Inflammatory macrophage treated with lipopolysaccharide for 1 hour (primary cell): ENCODE measurements around the gene ANKS1B.
"Not testable (repeated sequence)": the region's sequence is repeated elsewhere in the genome, so short reads cannot be mapped to it uniquely, and the experiment has no call there.

Experiments
- DNase-seq, 2 donors: peaks; one replicate each; pipeline ENCODE4 v3.0.0-alpha.2; 2020 to 2022

The ANKS1B gene

GRCh38 chr12:99035803-99036202 is 948.9 kb downstream of the ANKS1B start:
- no peak for DNase-seq

- not testable (repeated sequence) for DNase-seq
Observed at GRCh38 chr12:99034201-99034600, 950.5 kb downstream of the ANKS1B start.

GRCh38 chr12:99029511-99030271 is 955.0 kb downstream of the ANKS1B start:
- DNase-seq: no peak

DNA sequence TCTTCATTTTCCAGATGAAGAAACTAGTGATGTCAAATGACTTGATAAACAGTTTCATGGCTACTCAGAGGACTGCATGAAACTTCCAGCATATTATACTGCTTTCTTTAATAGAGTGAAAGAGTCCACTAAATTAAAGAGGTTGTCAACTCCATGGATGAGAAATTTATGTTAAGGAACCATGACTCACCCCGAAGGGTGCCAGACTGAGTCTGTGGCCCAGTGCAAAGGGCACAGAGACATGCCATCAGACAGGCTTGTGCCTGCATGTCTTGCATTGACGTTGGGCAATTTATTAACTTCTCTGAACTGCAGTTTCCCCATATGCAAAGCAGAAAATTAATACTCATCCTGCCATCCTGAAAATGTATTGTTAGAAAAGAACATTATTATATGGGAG is 957.3 kb downstream of the ANKS1B start:
- no peak for DNase-seq

- DNase-seq: no peak
Observed at GRCh38 chr12:99027055-99027393, 957.7 kb downstream of the ANKS1B start.

- no peak for DNase-seq
Observed at GRCh38 chr12:99026332-99027054, 958.2 kb downstream of the ANKS1B start.

DNA sequence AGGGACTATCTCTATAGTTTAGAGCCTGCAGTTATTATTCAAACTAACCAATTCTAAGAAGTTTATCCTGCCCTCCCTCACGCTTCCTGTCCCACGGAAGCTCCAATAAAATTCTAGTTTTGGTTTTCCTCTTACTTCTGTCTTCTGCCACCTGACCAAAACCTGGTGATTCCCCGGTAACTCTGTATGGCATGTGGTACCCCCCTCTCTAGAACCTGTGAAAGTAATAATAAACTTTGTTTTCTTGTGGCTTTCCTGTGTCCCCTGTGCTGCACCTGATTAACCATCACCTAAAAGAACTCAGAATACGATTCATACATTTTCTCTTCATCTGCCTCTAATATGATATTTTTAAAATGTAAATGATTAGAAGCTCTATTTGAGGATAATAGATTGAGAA is 959.9 kb downstream of the ANKS1B start:
- DNase-seq: no peak

GRCh38 chr12:99024191-99024590 is 960.5 kb downstream of the ANKS1B start:
- DNase-seq: no peak

DNA sequence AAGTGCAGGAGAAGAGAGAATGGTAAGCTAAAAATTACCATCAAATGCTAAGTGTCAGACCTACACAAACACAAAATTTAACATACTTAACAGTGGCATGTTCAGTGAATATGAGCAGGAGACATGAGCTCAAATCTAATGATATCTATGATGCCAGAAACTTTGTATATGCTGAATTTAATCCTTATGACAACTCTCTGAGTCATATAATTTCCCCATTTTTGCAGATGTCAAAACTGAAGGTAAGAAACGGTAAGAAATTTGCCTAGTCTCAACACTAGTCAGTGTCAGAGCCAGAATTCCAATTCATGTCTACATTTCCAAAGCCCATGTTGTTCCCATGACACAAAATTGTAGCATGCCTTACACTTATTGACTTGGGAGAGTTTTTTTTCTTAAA is 963.9 kb downstream of the ANKS1B start:
- DNase-seq: no peak

DNA sequence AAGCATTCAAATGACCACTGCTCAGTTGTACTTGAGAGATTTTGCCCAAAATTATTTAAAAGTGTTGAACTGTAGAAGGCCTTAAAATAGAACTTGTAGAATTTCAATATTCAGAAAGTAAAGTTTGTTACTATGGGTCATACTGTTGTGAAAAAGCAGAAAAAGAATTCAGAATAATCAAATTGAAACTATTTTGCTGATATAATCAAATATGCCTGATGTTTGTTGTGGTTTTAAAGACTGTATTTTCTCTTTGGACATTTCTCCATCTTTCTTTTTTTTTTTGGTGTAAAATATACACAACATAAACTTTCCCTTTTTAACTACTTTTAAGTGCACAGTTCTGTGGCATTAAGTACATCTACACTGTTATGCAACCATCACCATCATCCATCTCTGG is 964.9 kb downstream of the ANKS1B start:
- no peak for DNase-seq

GRCh38 chr12:99017971-99018370 is 966.8 kb downstream of the ANKS1B start:
- no peak for DNase-seq

DNA sequence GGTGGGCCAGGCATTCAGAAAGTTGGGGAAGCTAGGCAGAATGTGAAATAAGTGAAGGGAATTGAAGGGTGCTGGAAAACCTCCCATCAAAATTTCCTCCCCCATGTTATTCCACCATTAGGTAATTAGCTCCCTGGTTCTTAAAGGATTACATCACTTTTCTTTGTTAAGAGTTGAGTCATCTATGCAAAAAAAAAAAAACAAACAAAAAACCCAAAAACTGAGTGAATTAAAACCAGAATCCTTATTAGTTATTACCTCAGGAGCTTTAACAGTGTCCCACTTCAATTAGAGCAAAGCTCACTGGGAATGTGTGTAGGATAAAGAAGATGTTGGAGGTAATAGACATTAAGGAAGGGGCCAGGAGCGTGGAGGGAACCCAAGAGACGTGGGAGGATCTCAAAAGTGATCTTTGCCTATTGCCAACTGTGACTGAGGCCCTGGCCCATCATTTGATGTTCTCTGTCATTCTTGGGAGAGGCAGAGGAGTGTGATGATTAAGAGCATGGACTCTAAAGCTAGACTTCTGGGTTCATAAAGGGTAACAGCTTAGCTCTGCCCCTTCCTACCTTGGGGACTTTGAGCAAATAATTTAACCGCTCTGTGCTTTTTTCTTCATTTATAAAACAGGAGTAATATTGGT is 975.0 kb downstream of the ANKS1B start:
- no peak for DNase-seq

DNA sequence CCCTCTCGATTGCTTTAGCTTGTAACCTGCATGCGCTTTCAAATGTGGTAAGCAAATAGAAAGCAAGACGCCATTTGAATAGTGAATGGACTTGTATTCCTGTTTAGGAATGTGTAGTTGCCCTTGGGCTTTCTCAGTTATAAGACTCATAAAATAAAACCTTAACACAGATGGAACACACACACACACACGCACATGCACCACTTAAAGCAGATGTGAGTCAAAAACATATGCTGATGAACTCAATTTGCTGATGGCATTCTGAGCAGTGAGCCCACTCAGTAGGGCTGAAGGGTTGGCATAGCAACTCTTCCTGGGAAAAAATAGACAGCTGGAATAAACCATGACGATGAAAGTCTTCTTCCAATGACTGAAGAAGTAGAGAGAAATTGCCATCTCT is 979.1 kb downstream of the ANKS1B start:
- no peak for DNase-seq

- DNase-seq: no peak
Observed at GRCh38 chr12:99004799-99005466, 979.8 kb downstream of the ANKS1B start.

DNA sequence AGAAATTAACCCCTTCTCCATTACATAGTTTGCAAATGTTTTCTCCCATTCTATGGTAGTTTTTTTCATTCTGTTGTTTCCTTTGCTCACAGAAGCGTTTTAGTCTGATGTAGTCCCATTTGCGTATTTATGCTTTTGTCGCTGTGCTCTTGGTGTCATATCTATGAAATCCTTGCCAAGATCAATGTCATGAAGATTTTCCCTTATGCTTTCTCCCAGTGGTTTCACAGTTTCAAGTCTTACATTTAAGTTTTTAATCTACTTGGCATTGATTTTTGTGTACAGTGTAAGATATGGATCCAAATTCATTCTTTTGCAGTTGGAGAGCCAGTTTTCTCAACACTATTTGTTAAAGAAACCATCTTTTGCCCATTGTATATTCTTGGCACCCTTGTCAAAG is 982.0 kb downstream of the ANKS1B start:
- no peak for DNase-seq

DNA sequence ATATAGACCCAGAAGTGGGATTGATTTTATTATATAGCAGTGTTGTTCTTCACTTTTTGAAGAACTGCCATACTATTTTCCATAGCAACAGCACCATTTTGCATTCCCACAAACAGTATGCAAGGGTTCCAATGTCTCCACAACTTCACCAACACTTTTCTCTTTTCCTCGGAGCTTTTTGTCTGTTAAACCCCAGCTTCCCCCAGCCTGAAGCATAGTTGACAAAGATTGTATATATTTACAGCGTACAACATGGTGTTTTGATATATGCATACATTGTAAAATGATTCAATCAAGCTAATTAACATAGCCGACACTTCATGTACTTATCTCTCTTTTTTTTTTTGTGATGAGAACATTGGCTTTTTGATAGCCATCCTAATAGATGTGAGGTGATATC is 982.6 kb downstream of the ANKS1B start:
- DNase-seq: no peak

- DNase-seq: no peak
Observed at GRCh38 chr12:98999559-98999958, 985.2 kb downstream of the ANKS1B start.

GRCh38 chr12:98998697-98999299 is 985.9 kb downstream of the ANKS1B start:
- peak; percentile 13 to 64 for DNase-seq

- no peak for DNase-seq
Observed at GRCh38 chr12:98997899-98998298, 986.8 kb downstream of the ANKS1B start.

DNA sequence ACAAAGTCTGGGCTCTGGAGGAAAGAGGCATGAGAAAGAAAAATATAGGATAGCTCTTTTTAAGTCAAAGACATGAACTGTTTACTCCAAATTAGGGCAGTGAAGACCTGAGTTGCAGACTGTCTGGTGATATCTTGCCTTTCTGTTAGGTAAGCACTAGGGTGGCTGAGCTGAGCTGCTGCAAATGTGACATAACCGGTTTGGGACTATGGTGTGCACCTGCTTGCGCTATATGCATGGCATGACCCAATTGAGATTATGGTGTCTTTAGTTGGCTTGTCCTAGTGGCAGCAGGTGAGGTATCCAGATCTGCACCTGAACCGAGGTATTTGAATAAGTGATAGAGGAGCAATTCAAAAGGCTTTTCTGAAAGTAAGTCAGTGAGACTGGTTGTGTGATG is 994.1 kb downstream of the ANKS1B start:
- no peak for DNase-seq

GRCh38 chr12:98985156-98985555 is 999.6 kb downstream of the ANKS1B start:
- DNase-seq: no peak

DNA sequence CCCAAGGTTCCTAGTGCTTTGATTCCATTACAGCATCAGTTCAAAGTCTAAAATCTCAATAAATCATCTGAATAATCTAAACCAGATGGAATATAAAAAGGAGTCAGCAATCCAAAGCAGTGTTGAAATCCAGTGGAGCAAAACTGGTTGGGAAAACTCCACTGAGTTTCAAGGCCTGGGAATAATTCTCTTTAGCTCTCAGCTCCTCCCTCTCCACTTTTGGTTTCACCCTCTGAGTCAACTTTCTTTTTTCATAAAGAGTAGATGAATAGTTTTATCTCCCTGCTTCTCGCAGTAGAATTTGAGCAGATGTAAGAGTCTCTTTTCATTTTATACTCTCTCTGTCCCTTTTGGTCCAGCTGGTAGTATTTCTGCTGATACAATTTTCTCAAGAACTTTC is 1001.1 kb downstream of the ANKS1B start:
- no peak for DNase-seq

GRCh38 chr12:98980508-98980907 is 1004.2 kb downstream of the ANKS1B start:
- DNase-seq: no peak
